GM12878 (cell line): ENCODE measurements around the gene PJA2. TPM values are rescaled to one million over a fixed set of nuclear protein-coding genes. Genes with fewer than 3 reads are reported as not detected.

Experiments used
- ATAC-seq: fragments of 200-7000 bp; cut with Tn5 transposase; 3 replicates; pipeline ENCODE4 v1.9.1; 2020; ENCODE audit warnings: mild to moderate bottlenecking, moderate library complexity
- BruUV-seq: library from RNA; stranded (reverse); fragments of 400-500 nt; replicated peaks from 2 replicates; lab custom pipeline; 2021; lab: Mats Ljungman, UMichigan
- CTCF ChIA-PET: fragments of 300-600 bp; sonication (Branson Sonifier 250); formaldehyde crosslinking; extraction: SDS; loops from one replicate; lab custom pipeline; 2021; ENCODE audit warnings: inconsistent platforms; lab: Yijun Ruan, JAX
- POLR2A ChIA-PET: fragments of 350-600 bp; formaldehyde crosslinking; extraction: SDS; loops from one replicate; lab custom pipeline; 2021; ENCODE audit warnings: inconsistent platforms; lab: Charles Lee
- RAD21 ChIA-PET: fragments of 300-600 bp; sonication (Branson Sonifier 250); formaldehyde crosslinking; loops from one replicate; lab custom pipeline; 2023; ENCODE audit warnings: antibody characterized with exemption; ENCODE audit not compliant: unreplicated experiment; lab: Charles Lee
- SMC1A ChIA-PET: fragments of 300-600 bp; sonication (Branson Sonifier 250); formaldehyde crosslinking; loops from one replicate; lab custom pipeline; 2023; ENCODE audit not compliant: unreplicated experiment, uncharacterized antibody; lab: Charles Lee
- DNase-seq: peaks from one replicate; pipeline ENCODE4 v3.0.0-alpha.2; 2011; ENCODE audit warnings: low read depth, low spot score
- FAIRE-seq: peaks from 3 replicates; lab custom pipeline; 2011; peaks lifted over from hg19 to GRCh38; lab: Jason Lieb, UNC
- H2AFZ ChIP-seq: 2 replicates; pipeline ENCODE4 v1.6.0; 2011; ENCODE audit warnings: low read depth, low read length, control low read depth; ENCODE audit not compliant: control insufficient read depth
- H3K27ac ChIP-seq: 2 replicates; pipeline ENCODE4 v1.5.1; 2011; ENCODE audit warnings: control low read depth; ENCODE audit not compliant: control insufficient read depth, insufficient read depth
- H3K27me3 ChIP-seq, 2 experiments: replicated peaks in 1 of 2; 2 replicates each; pipeline versions ENCODE4 v1.6.0 to v1.6.1; 2011; ENCODE audit warnings: low read length in 1 of 2; ENCODE audit not compliant: control insufficient read depth in 2 of 2, insufficient read depth in 2 of 2
- H3K36me3 ChIP-seq, 2 experiments: 2 replicates each; pipeline ENCODE4 v1.5.1; 2011; ENCODE audit warnings: low read length in 1 of 2; ENCODE audit not compliant: control insufficient read depth in 2 of 2, insufficient read depth in 2 of 2
- H3K4me1 ChIP-seq: 2 replicates; pipeline ENCODE4 v1.6.1; 2011; ENCODE audit warnings: mild to moderate bottlenecking, low read length, moderate library complexity, mixed read lengths; ENCODE audit not compliant: control insufficient read depth, insufficient read depth
- H3K4me2 ChIP-seq: 2 replicates; pipeline ENCODE4 v1.6.0; 2011; ENCODE audit warnings: control low read depth; ENCODE audit not compliant: control insufficient read depth, insufficient read depth
- H3K4me3 ChIP-seq: fragments of 200-600 bp; sonication (generic); 2 replicates; pipeline ENCODE4 v1.5.1; 2016
- H3K79me2 ChIP-seq: 2 replicates; pipeline ENCODE4 v1.6.0; 2011; ENCODE audit warnings: low read length; ENCODE audit not compliant: control insufficient read depth, insufficient read depth
- H3K9ac ChIP-seq: 2 replicates; pipeline ENCODE4 v1.8.0; 2011; ENCODE audit warnings: low read length, control low read depth, mixed read lengths; ENCODE audit not compliant: control insufficient read depth, insufficient read depth
- H3K9me3 ChIP-seq: replicated peaks from 3 replicates; pipeline ENCODE4 v1.5.1; 2011; ENCODE audit warnings: mild to moderate bottlenecking, low read length; ENCODE audit not compliant: control insufficient read depth, insufficient read depth
- H4K20me1 ChIP-seq: 2 replicates; pipeline ENCODE4 v1.6.0; 2011; ENCODE audit not compliant: control insufficient read depth, insufficient read depth
- CBFB ChIP-seq: IDR thresholded peaks from 2 replicates; pipeline ENCODE4 v1.6.1; 2016; ENCODE audit warnings: antibody characterized with exemption, low read depth
- KLF5 ChIP-seq: fragments of 450-650 bp; IDR thresholded peaks from 2 replicates; pipeline ENCODE4 v1.6.1; 2014; ENCODE audit warnings: mild to moderate bottlenecking; ENCODE audit not compliant: partially characterized antibody
- MYB ChIP-seq: fragments of 150-350 bp; IDR thresholded peaks from 2 replicates; pipeline ENCODE4 v1.6.1; 2014; ENCODE audit warnings: mild to moderate bottlenecking, low read depth, low read length, borderline replicate concordance
- RAD21 ChIP-seq: IDR thresholded peaks from 2 replicates; pipeline ENCODE4 v1.6.1; 2011; ENCODE audit warnings: mild to moderate bottlenecking, low read depth, low read length, moderate library complexity; ENCODE audit not compliant: insufficient read depth
- RB1 ChIP-seq: fragments of 450-650 bp; formaldehyde crosslinking; IDR thresholded peaks from 2 replicates; pipeline ENCODE4 v1.6.1; 2017; ENCODE audit warnings: mild to moderate bottlenecking, borderline replicate concordance
- RFX5 ChIP-seq: IDR thresholded peaks from 2 replicates; pipeline ENCODE4 v1.6.1; 2011; ENCODE audit warnings: low read depth, low read length, improper control_type of control experiment
- SMAD5 ChIP-seq: IDR thresholded peaks from 2 replicates; pipeline ENCODE4 v1.6.1; 2016; ENCODE audit warnings: antibody characterized with exemption, low read depth
- SMARCA5 ChIP-seq: fragments of 450-650 bp; IDR thresholded peaks from 2 replicates; pipeline ENCODE4 v1.6.1; 2017; ENCODE audit warnings: mild to moderate bottlenecking
- TAF1 ChIP-seq: IDR thresholded peaks from 2 replicates; pipeline ENCODE4 v1.6.1; 2011; ENCODE audit warnings: mild to moderate bottlenecking, low read depth, low read length, borderline replicate concordance
- TBL1XR1 ChIP-seq: IDR thresholded peaks from 2 replicates; pipeline ENCODE4 v1.6.1; 2012; ENCODE audit warnings: low read depth, low read length, improper control_type of control experiment
- ZBED1 ChIP-seq: IDR thresholded peaks from 2 replicates; pipeline ENCODE4 v1.6.1; 2016; ENCODE audit warnings: borderline replicate concordance
- ZNF622 ChIP-seq: fragments of 450-650 bp; IDR thresholded peaks from 2 replicates; pipeline ENCODE4 v1.6.1; 2017; ENCODE audit warnings: mild to moderate bottlenecking, inconsistent platforms
- in situ Hi-C: fragments of 300-500 bp; cut with MboI; formaldehyde crosslinking; loops from 9 replicates; pipeline ENCODE4 v1.14.3; 2018; ENCODE audit warnings: mixed read lengths
- intact Hi-C: fragments of 100-400 bp; cut with micrococcal nuclease; formaldehyde crosslinking; loops from one replicate; pipeline ENCODE4 v1.14.2; 2022; ENCODE audit not compliant: unreplicated experiment
- polyA plus RNA-seq, 11 experiments: library from polyadenylated mRNA; depleted of rRNA in 4 of 11; unstranded in 6 of 11; stranded (reverse) in 5 of 11; fragments of >200 nt; fragmentation: Nextera tagmentation in 4 of 11; fragmentation: Illumina TruSeq in 1 of 11; extraction: Ambion mirVana in 4 of 11; extraction: Trizol in 1 of 11; gene quantifications; 1 replicate in 1 of 11; 2 replicates in 10 of 11; pipeline versions ENCODE4 v1.2.1 to v1.2.3, GENCODE V29; 2011 to 2016; ENCODE audit warnings: inconsistent platforms in 2 of 11, missing spikeins in 2 of 11, low read depth in 1 of 11
- total RNA-seq, 4 experiments: library from RNA; depleted of rRNA in 3 of 4; stranded (reverse); fragments of >200 nt in 3 of 4; fragmentation: Illumina TruSeq in 1 of 4; extraction: Trizol in 1 of 4; gene quantifications; 2 replicates each; pipeline versions ENCODE4 v1.2.1 to v1.2.3, GENCODE V29; 2013 to 2021
- TF ChIP-seq, protein P1 (sequence below): IDR thresholded peaks from 2 replicates; pipeline ENCODE4 v1.6.1; 2011; ENCODE audit warnings: low read depth, low read length, improper control_type of control experiment, borderline replicate concordance
- TF ChIP-seq, protein P2 (sequence below): fragments of 450-650 bp; IDR thresholded peaks from 2 replicates; pipeline ENCODE4 v1.6.1; 2017; ENCODE audit warnings: low read depth, mild to moderate bottlenecking, moderate library complexity

PJA2 gene
- total and polyA plus RNA-seq, 10 of the 15 experiments (the other 5 are each of a cell fraction or from before 2014, with no cell fraction given): 27.8 to 93.4 (median 47.8) TPM

DNA sequence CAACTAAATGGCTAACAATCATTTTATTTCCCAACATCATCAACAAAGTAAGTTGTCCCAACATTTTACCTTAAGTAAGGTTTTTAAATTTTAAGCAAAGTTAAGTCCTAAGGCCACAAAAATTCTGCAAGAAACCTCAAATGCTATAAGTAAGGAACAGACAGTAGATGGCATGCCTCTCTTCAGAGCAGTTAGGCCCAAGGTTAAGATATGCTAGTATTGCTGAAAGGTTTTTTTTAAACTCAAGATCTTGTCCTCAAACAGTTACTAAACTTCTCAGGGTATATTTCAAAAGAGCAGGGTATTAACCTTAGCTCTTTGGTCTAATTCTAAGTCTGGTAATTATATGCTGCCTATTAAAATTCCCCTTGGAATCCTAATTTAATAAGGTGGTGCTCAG lies 35.1 kb downstream of the PJA2 start:
- Histone ChIP-seq H3K9ac (no peak overlapping the region), H2AFZ (no peak overlapping the region), H3K9me3 (no peaks in the 10 kb centered on the region; the same call in 1 of the 3 replicates), H3K27me3 (no peaks in the 10 kb centered on the region), H3K27ac (no peak overlapping the region), H3K36me3 (peaks cover 0 to 25% of the 10 kb centered on the region in 2 experiments; a peak in 3 of 4 replicates), H3K4me2 (no peak overlapping the region), H3K4me3 (no peak overlapping the region), H3K79me2 (no peaks in the 10 kb centered on the region; the same call in none of the 2 replicates), H4K20me1 (no peaks in the 10 kb centered on the region), H3K4me1 (no peaks in the 10 kb centered on the region)
- ATAC-seq: peak; percentile 55; the same call in 2 of the 3 replicates
- no peak for FAIRE-seq
- SMC1A ChIA-PET: interaction anchor here (1.0 to 2.1 kb wide), 7 partner anchors 9 to 693 kb away, joined by 3 to 7 read pairs (median 3); no protein-coding TSS in a partner anchor
- TF ChIP-seq TBL1XR1: no peak
- peak; percentile 23; the same call in 1 of the 2 replicates for TF ChIP-seq RAD21
- TF ChIP-seq RB1: no peak
- RAD21 ChIA-PET: no interaction called here
- POLR2A ChIA-PET: no interaction called here
- in situ Hi-C loops (no loop called here), intact Hi-C loops (no loop called here)
- no TSS peak for BruUV-seq
- CTCF ChIA-PET: interaction anchor here (1.9 kb wide), 1 partner anchor 90 kb away, joined by 6 read pairs; no protein-coding TSS in a partner anchor
- DNase-seq: no peak

DNA sequence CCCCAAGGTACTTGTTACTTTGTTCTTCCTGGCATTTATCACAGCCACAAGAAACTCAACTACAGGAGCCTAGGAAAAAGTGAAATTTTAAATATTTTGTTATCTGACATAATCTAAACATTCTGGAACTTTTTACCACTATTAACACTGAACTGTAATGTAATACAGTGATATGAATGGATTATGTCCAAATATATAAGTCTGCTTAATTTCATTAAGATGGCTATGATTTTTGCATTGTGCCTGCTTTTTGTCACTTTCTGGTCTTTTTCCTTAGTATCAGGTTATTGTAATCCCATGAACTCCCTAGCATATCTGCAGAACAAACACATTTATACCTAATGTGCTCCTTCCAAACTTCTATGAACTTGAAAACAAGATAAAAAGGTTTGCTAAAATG lies 35.8 kb downstream of the PJA2 start:
- Histone ChIP-seq H3K9me3 (no peaks in the 10 kb centered on the region; the same call in 1 of the 3 replicates), H3K4me1 (no peaks in the 10 kb centered on the region), H4K20me1 (no peaks in the 10 kb centered on the region), H3K36me3 (peaks cover 0 to 23% of the 10 kb centered on the region in 2 experiments; a peak in 3 of 4 replicates), H3K27ac (no peak overlapping the region), H3K79me2 (no peaks in the 10 kb centered on the region; the same call in none of the 2 replicates), H3K4me3 (no peak overlapping the region), H3K9ac (no peak overlapping the region), H3K4me2 (no peak overlapping the region), H2AFZ (no peak overlapping the region), H3K27me3 (no peaks in the 10 kb centered on the region)
- BruUV-seq: no TSS peak
- SMC1A ChIA-PET: interaction anchor here (0.9 to 2.1 kb wide), 5 partner anchors 18 to 100 kb away, joined by 3 to 6 read pairs (median 3); no protein-coding TSS in a partner anchor
- DNase-seq (no peak), FAIRE-seq (no peak), ATAC-seq (no peak)
- CTCF ChIA-PET: interaction anchor here (1.9 kb wide), 1 partner anchor 91 kb away, joined by 6 read pairs; no protein-coding TSS in a partner anchor
- in situ Hi-C loops: no loop called here
- intact Hi-C loops: no loop called here
- TF ChIP-seq SMARCA5 (no peak), TAF1 (no peak), RB1 (no peak), ZNF622 (no peak), ZBED1 (no peak), RFX5 (no peak), KLF5 (no peak), SMAD5 (no peak), CBFB (no peak), MYB (no peak)
- TF ChIP-seq, protein P1, sequence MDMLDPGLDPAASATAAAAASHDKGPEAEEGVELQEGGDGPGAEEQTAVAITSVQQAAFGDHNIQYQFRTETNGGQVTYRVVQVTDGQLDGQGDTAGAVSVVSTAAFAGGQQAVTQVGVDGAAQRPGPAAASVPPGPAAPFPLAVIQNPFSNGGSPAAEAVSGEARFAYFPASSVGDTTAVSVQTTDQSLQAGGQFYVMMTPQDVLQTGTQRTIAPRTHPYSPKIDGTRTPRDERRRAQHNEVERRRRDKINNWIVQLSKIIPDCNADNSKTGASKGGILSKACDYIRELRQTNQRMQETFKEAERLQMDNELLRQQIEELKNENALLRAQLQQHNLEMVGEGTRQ: no peak
- TF ChIP-seq, protein P2, sequence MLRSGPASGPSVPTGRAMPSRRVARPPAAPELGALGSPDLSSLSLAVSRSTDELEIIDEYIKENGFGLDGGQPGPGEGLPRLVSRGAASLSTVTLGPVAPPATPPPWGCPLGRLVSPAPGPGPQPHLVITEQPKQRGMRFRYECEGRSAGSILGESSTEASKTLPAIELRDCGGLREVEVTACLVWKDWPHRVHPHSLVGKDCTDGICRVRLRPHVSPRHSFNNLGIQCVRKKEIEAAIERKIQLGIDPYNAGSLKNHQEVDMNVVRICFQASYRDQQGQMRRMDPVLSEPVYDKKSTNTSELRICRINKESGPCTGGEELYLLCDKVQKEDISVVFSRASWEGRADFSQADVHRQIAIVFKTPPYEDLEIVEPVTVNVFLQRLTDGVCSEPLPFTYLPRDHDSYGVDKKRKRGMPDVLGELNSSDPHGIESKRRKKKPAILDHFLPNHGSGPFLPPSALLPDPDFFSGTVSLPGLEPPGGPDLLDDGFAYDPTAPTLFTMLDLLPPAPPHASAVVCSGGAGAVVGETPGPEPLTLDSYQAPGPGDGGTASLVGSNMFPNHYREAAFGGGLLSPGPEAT: no peak
- POLR2A ChIA-PET: no interaction called here
- RAD21 ChIA-PET: no interaction called here
